MCF 10A (cell line): ENCODE data around the gene ROBO2. TPM values are rescaled to one million over a fixed set of nuclear protein-coding genes. Genes with fewer than 3 reads are reported as not detected.

ENCODE experiments used
- BruUV-seq: library from RNA; stranded (reverse); fragments of 400-500 nt; replicated peaks from 2 replicates; lab custom pipeline; 2021; lab: Mats Ljungman, UMichigan
- CTCF ChIA-PET: fragments of 300-600 bp; sonication (Branson Sonifier 250); formaldehyde crosslinking; extraction: SDS; loops from one replicate; lab custom pipeline; 2021; ENCODE audit warnings: antibody characterized with exemption, inconsistent platforms; lab: Yijun Ruan, JAX
- POLR2A ChIA-PET: fragments of 300-600, 350-650 bp; sonication (Branson Sonifier 250); formaldehyde crosslinking; extraction: SDS; loops from one replicate; lab custom pipeline; 2020; ENCODE audit warnings: antibody characterized with exemption, inconsistent platforms; lab: Yijun Ruan, JAX
- DNase-seq: peaks from one replicate; pipeline ENCODE4 v3.0.0-alpha.2; 2018; ENCODE audit not compliant: unreplicated experiment
- H3K27ac Mint-ChIP-seq: one replicate; pipeline ENCODE4 v1.8.0; 2022; ENCODE audit warnings: mild to moderate bottlenecking, low read depth, mixed read lengths; ENCODE audit not compliant: unreplicated experiment
- H3K27me3 Mint-ChIP-seq: one replicate; pipeline ENCODE4 v1.8.0; 2022; ENCODE audit warnings: mixed read lengths; ENCODE audit not compliant: insufficient read depth, unreplicated experiment
- H3K36me3 Mint-ChIP-seq: one replicate; pipeline ENCODE4 v1.8.0; 2022; ENCODE audit warnings: mild to moderate bottlenecking, moderate library complexity, mixed read lengths; ENCODE audit not compliant: insufficient read depth, unreplicated experiment
- H3K4me1 Mint-ChIP-seq: one replicate; pipeline ENCODE4 v1.8.0; 2022; ENCODE audit warnings: mixed read lengths; ENCODE audit not compliant: insufficient read depth, unreplicated experiment
- H3K4me3 Mint-ChIP-seq: one replicate; pipeline ENCODE4 v1.8.0; 2022; ENCODE audit warnings: mild to moderate bottlenecking, moderate library complexity, mixed read lengths; ENCODE audit not compliant: unreplicated experiment
- H3K9me3 Mint-ChIP-seq: one replicate; pipeline ENCODE4 v1.8.0; 2022; ENCODE audit warnings: mixed read lengths; ENCODE audit not compliant: unreplicated experiment
- intact Hi-C: fragments of 100-400 bp; cut with micrococcal nuclease; formaldehyde crosslinking; loops from 2 replicates; pipeline ENCODE4 v1.14.1; 2022
- total RNA-seq: library from RNA; stranded (reverse); gene quantifications from 2 replicates; pipeline ENCODE4 v1.2.3, GENCODE V29; 2022
- TF ChIP-seq, protein P1 (sequence below): fragments of 200-600 bp; IDR thresholded peaks from one replicate; pipeline ENCODE4 v1.8.0; 2022; ENCODE audit warnings: antibody characterized with exemption, mild to moderate bottlenecking; ENCODE audit not compliant: unreplicated experiment

ROBO2 gene
- total RNA-seq, 1 experiment from 2014 or later, result not detected

DNA sequence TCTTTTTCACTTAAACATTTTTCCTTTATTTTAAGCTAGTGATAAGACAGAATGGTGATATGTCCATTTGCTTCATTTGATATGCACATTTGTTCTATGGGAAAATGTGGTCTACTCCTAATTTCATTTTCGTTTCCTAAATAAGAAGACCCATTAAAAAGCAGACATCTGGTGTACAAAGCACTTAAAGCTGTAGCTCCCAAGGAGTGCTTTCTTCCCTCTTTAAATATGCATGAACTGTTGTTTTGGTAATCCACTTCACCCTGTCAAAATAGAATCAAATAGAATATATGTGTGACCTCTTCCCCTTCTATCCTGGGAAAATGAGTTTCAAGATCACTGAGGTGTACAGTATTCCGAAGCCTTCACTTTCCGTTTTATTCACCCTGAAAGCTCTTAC, 182.8 kb downstream of the ROBO2 start:
- H3K9me3 Mint-ChIP-seq, result no peaks in the 10 kb centered on the region
- ChIA-PET CTCF (interaction anchor here (0.7 kb wide), 1 partner anchor 98 kb away, joined by 4 read pairs; no protein-coding TSS in a partner anchor), POLR2A (no interaction called here)
- BruUV-seq, result no TSS peak
- H3K4me1 Mint-ChIP-seq, result no peaks in the 10 kb centered on the region
- H3K4me3 Mint-ChIP-seq, result no peak overlapping the region
- TF ChIP-seq, protein P1, sequence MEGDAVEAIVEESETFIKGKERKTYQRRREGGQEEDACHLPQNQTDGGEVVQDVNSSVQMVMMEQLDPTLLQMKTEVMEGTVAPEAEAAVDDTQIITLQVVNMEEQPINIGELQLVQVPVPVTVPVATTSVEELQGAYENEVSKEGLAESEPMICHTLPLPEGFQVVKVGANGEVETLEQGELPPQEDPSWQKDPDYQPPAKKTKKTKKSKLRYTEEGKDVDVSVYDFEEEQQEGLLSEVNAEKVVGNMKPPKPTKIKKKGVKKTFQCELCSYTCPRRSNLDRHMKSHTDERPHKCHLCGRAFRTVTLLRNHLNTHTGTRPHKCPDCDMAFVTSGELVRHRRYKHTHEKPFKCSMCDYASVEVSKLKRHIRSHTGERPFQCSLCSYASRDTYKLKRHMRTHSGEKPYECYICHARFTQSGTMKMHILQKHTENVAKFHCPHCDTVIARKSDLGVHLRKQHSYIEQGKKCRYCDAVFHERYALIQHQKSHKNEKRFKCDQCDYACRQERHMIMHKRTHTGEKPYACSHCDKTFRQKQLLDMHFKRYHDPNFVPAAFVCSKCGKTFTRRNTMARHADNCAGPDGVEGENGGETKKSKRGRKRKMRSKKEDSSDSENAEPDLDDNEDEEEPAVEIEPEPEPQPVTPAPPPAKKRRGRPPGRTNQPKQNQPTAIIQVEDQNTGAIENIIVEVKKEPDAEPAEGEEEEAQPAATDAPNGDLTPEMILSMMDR, result no peak
- peaks cover 68% of the 10 kb centered on the region for H3K27me3 Mint-ChIP-seq
- H3K36me3 Mint-ChIP-seq, result no peaks in the 10 kb centered on the region
- intact Hi-C loops, result no loop called here
- no peak overlapping the region for H3K27ac Mint-ChIP-seq
- DNase-seq, result no peak

DNA sequence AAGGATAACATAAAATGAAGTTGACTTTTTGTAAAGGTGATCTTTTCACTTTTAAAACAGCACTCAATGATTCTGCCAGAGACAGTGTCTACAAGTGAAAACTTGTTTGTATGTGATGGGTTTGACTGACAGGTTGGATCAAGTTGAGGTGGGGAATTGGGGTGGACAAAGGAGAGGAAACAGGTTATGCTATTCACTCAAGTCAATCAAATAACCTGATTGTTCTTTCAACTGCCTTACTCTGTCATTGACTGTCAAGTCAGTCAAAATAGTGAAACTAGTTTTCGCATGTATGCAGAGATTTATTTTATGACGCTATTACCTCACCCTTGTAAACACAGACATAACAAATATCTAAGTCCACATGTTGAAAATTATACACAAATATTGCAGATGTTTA, 187.7 kb downstream of the ROBO2 start:
- CTCF ChIA-PET, result interaction anchor here (0.7 kb wide), 1 partner anchor 178 kb away, joined by 5 read pairs; no protein-coding TSS in a partner anchor
- Mint-ChIP-seq H3K27ac (no peak overlapping the region), H3K4me3 (no peak overlapping the region), H3K9me3 (no peaks in the 10 kb centered on the region), H3K27me3 (peaks cover 56% of the 10 kb centered on the region), H3K4me1 (no peaks in the 10 kb centered on the region), H3K36me3 (no peaks in the 10 kb centered on the region)
- intact Hi-C loops, result no loop called here
- DNase-seq, result no peak
- POLR2A ChIA-PET, result no interaction called here
- TF ChIP-seq, protein P1, result no peak
- BruUV-seq, result no TSS peak

DNA sequence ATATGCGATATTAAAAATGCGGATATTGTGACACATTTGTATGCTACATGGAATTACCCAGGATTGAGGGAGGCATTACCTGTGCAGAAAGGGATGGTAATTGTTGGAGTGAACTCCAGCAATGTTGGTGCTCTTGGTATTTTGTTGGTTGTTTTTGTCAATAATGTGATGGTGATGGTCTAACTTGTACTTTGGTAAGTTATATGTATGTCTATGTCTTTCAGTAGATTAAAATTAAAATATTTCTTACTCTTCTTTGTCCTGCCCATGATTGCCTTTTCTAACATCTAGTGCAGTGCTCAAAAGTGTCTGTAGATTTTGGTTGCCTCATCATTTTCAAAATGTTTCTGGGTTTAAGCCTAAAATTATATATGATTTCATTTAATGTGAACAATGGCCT, 192.7 kb downstream of the ROBO2 start:
- TF ChIP-seq, protein P1, result no peak
- no peak overlapping the region for H3K4me3 Mint-ChIP-seq
- H3K36me3 Mint-ChIP-seq, result no peaks in the 10 kb centered on the region
- no peak overlapping the region for H3K27ac Mint-ChIP-seq
- H3K4me1 Mint-ChIP-seq, result no peaks in the 10 kb centered on the region
- no peak for DNase-seq
- POLR2A ChIA-PET, result no interaction called here
- peaks cover 55% of the 10 kb centered on the region for H3K27me3 Mint-ChIP-seq
- H3K9me3 Mint-ChIP-seq, result no peaks in the 10 kb centered on the region
- intact Hi-C loops, result no loop called here
- CTCF ChIA-PET, result no interaction called here
- no TSS peak for BruUV-seq

DNA sequence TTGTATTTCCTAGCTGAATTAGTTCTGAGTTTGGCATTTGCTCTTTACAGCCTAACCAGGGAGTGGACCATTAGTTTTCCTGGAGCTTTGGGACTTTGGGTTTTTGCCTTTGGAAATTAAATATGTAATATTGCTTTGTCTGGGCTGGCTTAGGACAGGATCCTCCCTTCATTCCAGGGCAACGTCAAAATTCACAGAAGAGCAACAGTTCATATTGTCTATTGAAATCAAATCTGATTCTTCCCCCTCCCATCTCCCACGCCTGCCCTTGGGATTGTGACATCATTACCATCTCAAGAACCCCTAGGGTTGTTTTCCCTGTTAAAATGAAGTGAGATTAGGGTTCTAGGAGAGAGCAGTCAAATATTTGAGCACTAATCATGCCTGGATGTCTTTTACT, 194.1 kb downstream of the ROBO2 start:
- H3K4me3 Mint-ChIP-seq, result no peak overlapping the region
- H3K36me3 Mint-ChIP-seq, result no peaks in the 10 kb centered on the region
- ChIA-PET CTCF (interaction anchor here (0.6 to 0.7 kb wide), 2 partner anchors 971 to 1057 kb away, joined by 3 read pairs; no protein-coding TSS in a partner anchor), POLR2A (no interaction called here)
- no TSS peak for BruUV-seq
- intact Hi-C loops, result no loop called here
- H3K27ac Mint-ChIP-seq, result no peak overlapping the region
- H3K27me3 Mint-ChIP-seq, result peaks cover 66% of the 10 kb centered on the region
- H3K9me3 Mint-ChIP-seq, result no peaks in the 10 kb centered on the region
- TF ChIP-seq, protein P1, result no peak
- no peaks in the 10 kb centered on the region for H3K4me1 Mint-ChIP-seq
- DNase-seq, result no peak
